Brain pericyte (primary cell): ENCODE data around the gene PGGT1B.

ENCODE experiments used
- DNase-seq: peaks from one replicate; pipeline ENCODE4 v3.0.0-alpha.2; 2012; ENCODE audit warnings: low read depth, low spot score

PGGT1B gene

DNA sequence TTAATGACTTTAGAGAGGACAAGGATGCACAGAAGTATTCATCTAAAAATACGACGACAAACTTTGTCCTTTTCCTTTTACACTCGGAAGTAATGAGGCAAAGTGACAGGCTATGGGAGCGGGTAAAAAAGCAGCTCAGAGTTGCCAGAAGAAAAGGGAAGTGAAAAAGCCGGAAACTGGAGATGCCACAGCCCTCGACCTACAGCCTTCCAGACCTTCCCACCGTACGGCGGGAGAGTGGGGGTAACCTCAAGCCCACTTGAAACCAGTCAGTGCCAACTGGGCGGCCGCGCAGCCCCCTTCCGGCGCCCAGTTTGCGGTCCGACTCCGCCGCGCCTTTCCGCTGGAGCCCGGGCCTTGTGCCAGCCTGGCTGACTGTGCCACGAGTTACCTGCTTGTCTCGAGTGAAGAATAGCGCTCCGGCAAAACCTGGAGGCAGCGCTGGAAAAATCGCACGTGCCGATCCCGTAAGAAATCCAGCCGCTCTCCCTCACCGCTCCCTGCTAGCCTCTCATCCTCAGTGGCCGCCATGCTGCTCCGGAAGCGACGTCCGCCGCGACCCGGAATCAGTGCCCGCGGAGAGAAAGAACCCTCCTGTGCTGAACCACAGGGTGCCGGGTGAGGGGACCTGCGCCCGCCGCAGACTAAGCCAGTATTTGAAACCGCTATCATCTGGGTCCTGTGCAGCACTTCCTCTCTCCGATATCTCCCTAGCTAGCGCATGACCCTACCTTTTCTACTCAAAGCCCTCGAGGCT, at the start of gene PGGT1B:
Gene PGGT1B, minus strand, starts transcription at position 557 of the 757 bp plus-strand sequence. Its CDS starts 26 bp downstream, at position 531.
- peak; percentile 39 for DNase-seq

DNA sequence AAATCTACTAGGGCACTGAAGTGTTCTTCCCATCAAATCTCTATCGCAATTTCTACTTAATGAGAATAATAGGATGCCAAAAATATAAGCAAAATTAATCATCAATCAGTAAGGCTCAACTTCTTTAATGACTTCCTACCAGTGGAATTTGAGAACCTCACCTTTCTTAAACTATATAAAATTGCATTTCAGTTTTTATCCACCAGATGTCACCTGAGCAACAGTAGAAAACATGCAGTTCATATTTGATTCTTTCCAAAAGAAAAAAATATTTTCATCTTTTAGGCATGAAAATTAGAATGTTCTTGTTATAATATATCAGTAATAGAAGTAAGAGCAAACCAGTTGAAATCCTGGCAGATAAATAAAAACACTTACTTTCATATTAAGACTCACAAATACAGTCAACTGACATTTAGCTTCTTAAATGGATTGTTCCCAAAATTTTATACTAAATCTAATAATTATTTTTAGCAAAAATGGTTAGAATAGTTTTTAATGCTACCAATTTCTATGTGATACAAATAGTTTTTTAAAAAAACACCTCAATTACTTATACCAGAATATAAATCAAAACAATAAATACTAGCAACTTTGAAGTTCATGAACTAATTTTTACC, 47.2 kb upstream of the PGGT1B start:
- no peak for DNase-seq

- DNase-seq: no peak
These were observed 46.1 kb upstream of the PGGT1B start for GRCh38 chr5:115308815-115309214.

- DNase-seq: no peak
These were observed 43.4 kb upstream of the PGGT1B start for GRCh38 chr5:115306011-115306536.

GRCh38 chr5:115304496-115304895, 41.8 kb upstream of the PGGT1B start:
- DNase-seq: no peak

DNA sequence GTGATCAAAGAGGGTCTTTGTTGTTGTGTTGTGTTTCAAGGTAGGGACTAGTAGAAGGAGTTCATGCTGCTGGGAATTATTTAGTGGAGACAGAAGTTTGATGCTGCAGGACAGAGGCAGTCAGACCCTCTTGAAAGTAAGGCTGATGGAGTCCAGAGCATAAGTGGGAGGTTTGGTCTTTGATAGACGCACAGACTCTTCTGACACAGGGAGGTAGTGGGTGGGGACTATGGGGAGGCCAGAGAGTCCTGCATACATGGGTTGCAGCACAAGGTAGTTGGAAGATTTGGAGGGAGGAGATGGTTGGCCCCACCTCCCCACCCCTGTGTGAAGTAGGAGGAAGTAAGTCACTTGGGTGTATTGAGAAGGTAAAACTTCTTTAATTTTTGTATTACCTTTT, 36.1 kb upstream of the PGGT1B start:
- no peak for DNase-seq

GRCh38 chr5:115297031-115297430, 34.4 kb upstream of the PGGT1B start:
- no peak for DNase-seq

DNA sequence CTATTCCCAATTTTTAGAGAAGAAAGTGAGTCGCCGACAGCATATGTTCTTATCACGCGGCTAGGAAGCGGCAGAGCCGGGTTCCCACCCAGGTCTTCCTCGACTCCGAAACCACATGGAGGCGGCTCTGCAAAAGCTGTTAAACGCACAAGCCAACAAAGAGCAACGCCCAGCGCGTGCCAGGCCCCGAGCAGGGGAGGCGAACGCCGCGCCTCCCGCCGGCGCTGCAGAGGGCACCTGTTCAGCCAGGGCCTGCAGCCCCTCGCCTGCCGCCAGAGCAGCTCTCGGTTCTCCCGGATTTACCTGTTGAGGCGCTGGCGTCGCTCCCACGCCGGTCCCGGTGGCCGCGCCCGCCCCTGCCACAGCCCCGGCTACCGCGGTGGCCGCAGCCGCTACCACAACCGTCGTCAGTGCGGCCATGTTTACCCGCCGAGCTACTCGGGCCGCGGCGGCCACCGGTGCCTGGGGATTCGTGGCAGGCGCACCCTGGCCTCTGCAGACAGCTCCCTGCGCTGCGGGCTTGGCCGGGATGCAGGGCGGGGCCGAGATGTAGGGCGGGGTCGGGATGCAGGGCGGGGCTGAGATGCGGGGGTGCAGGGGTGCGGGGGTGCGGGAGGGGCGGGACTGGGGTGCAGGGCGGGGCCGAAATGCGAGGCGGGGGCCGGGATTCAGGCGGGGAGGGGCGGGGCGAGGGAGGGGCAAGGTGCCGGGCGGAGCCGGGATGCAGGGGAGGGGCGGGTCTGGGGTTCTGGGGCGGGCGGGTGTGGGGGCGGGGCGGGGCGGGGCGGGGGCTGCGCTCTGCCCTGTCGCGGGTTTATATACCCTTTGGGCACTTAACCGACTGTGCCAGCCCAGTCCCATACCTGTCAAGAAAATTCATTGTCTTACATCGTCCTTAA, 33.7 kb upstream of the PGGT1B start, which contains the start of gene CCDC112:
Gene CCDC112, minus strand, starts transcription at position 531 of the 899 bp plus-strand sequence. Its CDS starts 111 bp downstream, at position 420.
- no peak for DNase-seq

DNA sequence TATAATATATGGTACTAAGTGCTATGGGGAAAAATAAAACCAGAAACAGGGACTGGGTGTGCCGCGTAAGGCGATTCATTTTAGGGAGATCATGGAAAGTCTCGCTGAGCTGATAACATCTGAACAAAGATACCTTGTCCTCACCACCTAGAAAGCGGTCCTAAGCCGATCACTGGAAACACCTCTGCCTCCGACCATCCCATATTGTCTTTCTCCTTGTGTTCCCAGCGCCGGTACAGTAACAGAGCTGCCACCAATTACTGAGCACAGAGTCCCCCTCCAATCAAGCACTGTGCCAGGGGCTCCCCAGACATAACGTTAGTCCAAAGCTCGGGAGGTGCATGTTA, 33.1 kb upstream of the PGGT1B start:
- no peak for DNase-seq

GRCh38 chr5:115291397-115291796, 28.7 kb upstream of the PGGT1B start:
- DNase-seq: no peak

DNA sequence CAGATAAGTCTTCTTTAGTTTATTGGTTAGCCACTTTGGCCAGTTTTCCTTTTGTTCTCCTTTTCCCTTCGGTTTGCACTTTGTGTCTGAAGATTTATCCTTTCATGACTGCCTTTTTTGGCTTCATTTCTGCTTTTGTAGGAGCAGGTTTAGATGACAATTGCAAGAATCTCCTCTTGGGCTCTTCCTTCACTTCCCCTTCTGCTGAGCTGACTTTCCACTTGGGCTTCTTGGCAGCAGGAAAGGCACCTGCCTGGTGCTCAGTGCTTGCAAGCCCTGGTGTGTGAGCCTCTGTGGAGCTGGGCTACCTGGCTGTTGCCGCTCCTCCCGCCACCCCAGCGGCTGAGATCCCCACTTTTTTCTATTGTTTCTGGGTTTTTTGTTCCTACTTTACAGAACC, 26.4 kb upstream of the PGGT1B start:
- no peak for DNase-seq

DNA sequence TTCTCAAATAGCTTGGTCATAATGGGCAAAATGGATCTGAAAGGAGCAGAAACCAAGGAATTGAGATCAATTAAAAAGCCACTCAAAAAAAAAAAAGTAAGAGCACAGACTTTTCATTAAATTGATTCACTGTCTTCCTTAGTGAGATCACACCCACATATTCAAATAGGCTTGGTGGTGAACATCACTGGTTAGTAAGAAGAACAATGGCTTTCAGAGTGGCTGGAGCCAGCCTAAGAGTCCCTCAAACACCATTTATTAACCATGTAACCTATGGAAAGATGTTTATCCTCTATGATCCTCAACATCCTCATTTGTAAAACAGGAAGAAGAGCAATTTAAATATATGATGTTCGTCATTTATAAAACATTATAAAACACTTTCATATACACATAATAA, 21.3 kb upstream of the PGGT1B start:
- no peak for DNase-seq

DNA sequence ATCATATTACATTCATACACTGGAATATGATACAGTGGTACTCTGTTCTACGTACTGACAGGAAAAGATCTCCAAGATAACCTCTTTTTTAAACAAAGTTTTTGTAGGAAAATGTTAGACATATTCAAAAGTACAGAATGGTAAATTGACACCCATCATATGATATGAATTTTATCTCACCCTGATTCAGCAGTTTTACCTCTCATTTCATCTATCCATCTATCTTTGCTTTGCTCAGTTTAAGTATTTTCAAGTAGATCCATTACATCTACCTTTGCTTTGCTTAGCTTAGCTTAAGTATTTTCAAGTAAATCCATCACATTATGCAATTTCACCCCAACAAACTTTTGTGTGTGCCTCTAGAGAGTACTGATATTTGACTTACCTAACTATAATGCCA, 19.5 kb upstream of the PGGT1B start:
- DNase-seq: no peak

- DNase-seq: no peak
These were observed 11.9 kb upstream of the PGGT1B start for GRCh38 chr5:115274584-115274983.

- DNase-seq: no peak
These were observed 9.8 kb upstream of the PGGT1B start for GRCh38 chr5:115272297-115272958.

DNA sequence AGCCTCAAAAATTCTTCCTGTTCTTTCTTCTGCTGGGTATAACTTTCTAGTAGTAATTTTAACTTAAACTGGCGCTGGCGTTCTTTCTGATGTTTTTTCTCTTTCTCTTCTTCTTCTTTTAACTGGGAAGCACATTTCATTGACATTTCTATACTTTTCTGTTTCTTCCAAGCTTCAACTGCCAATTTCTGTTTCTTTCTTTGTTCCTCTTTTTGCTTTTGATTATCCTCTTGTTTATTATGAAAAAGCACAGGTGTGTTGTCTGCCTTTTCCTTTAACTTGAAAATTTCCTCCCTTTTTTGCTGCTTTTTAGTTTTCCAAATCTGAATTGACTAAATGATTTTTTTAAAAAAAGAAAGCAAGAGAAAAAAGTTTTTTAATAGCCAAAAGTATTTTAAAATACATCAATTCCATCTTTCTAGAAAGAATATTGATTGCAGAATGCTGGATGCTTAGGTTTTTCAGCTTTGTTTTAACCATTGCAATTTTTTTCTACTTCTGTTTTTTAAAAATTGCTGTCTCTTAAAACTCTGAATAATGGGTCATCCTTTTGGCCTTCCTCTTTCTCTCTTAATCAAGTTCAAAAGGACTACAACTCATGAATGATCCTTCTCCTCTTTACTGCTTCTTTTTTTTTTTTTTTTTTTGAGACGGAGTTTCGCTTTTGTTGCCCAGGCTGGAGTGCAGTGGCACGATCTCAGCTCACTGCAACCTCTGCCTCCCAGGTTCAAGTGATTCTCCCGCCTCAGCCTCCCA, 8.8 kb upstream of the PGGT1B start:
- no peak for DNase-seq

GRCh38 chr5:115267617-115268016, 4.9 kb upstream of the PGGT1B start:
- DNase-seq: no peak

GRCh38 chr5:115265220-115265619, 2.5 kb upstream of the PGGT1B start:
- no peak for DNase-seq

GRCh38 chr5:115264786-115265185, 2.1 kb upstream of the PGGT1B start:
- no peak for DNase-seq

DNA sequence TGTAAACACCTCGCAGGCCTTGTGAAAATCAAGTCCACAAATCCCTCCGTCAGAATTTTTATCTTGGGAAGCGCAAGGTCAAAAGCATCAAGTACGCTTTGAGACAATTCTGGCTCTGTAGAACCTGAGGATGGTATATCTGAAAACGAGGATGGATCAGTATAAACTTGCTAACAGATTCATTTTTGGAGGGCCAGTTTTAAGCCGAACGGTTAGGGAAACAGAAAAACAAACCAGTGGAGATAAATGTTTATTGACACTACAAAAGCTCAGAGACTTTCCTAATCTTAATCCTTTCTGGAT, 352 bp upstream of the PGGT1B start:
- DNase-seq: no peak

GRCh38 chr5:115262011-115262320, 711 bp downstream of the PGGT1B start:
- no peak for DNase-seq
